Right forelimb (tissue), 1 donor: ENCODE measurements around the gene PRKG1.

Source experiments
- DNase-seq: peaks from one replicate; pipeline ENCODE4 v3.0.0-alpha.2; 2018

The PRKG1 gene

GRCh38 chr10:51786684-51787035 lies 712.4 kb downstream of the PRKG1 start:
- DNase-seq, result no peak

- no peak for DNase-seq
Measured at GRCh38 chr10:51788273-51788672, 714.0 kb downstream of the PRKG1 start.

- no peak for DNase-seq
Measured at GRCh38 chr10:51789118-51789517, 714.8 kb downstream of the PRKG1 start.

- DNase-seq, result no peak
Measured at GRCh38 chr10:51789903-51790302, 715.6 kb downstream of the PRKG1 start.

- DNase-seq, result no peak
Measured at GRCh38 chr10:51792678-51793077, 718.4 kb downstream of the PRKG1 start.

GRCh38 chr10:51800121-51800520 lies 725.8 kb downstream of the PRKG1 start:
- no peak for DNase-seq

GRCh38 chr10:51800725-51801424 lies 726.6 kb downstream of the PRKG1 start:
- no peak for DNase-seq

- DNase-seq, result no peak
Measured at GRCh38 chr10:51802030-51802429, 727.7 kb downstream of the PRKG1 start.

- DNase-seq, result no peak
Measured at GRCh38 chr10:51804866-51805265, 730.6 kb downstream of the PRKG1 start.

- no peak for DNase-seq
Measured at GRCh38 chr10:51806079-51806835, 732.0 kb downstream of the PRKG1 start.

- no peak for DNase-seq
Measured at GRCh38 chr10:51808187-51808586, 733.9 kb downstream of the PRKG1 start.

GRCh38 chr10:51815723-51816122 lies 741.4 kb downstream of the PRKG1 start:
- no peak for DNase-seq

- no peak for DNase-seq
Measured at GRCh38 chr10:51821045-51821444, 746.8 kb downstream of the PRKG1 start.

- DNase-seq, result no peak
Measured at GRCh38 chr10:51821745-51822144, 747.5 kb downstream of the PRKG1 start.

GRCh38 chr10:51832652-51833383 lies 758.5 kb downstream of the PRKG1 start:
- DNase-seq, result no peak

- DNase-seq, result no peak
Measured at GRCh38 chr10:51834548-51834947, 760.3 kb downstream of the PRKG1 start.

- no peak for DNase-seq
Measured at GRCh38 chr10:51838471-51838870, 764.2 kb downstream of the PRKG1 start.

GRCh38 chr10:51843966-51844365 lies 769.7 kb downstream of the PRKG1 start:
- no peak for DNase-seq

- DNase-seq, result no peak
Measured at GRCh38 chr10:51846856-51847506, 772.7 kb downstream of the PRKG1 start.

GRCh38 chr10:51852297-51852696 lies 778.0 kb downstream of the PRKG1 start:
- DNase-seq, result no peak

GRCh38 chr10:51857305-51857704 lies 783.0 kb downstream of the PRKG1 start:
- DNase-seq, result no peak

- DNase-seq, result no peak
Measured at GRCh38 chr10:51860257-51860656, 786.0 kb downstream of the PRKG1 start.

- no peak for DNase-seq
Measured at GRCh38 chr10:51861051-51861450, 786.8 kb downstream of the PRKG1 start.
